ENCODE measurements around the gene FOXN3.

FOXN3 gene

DNA sequence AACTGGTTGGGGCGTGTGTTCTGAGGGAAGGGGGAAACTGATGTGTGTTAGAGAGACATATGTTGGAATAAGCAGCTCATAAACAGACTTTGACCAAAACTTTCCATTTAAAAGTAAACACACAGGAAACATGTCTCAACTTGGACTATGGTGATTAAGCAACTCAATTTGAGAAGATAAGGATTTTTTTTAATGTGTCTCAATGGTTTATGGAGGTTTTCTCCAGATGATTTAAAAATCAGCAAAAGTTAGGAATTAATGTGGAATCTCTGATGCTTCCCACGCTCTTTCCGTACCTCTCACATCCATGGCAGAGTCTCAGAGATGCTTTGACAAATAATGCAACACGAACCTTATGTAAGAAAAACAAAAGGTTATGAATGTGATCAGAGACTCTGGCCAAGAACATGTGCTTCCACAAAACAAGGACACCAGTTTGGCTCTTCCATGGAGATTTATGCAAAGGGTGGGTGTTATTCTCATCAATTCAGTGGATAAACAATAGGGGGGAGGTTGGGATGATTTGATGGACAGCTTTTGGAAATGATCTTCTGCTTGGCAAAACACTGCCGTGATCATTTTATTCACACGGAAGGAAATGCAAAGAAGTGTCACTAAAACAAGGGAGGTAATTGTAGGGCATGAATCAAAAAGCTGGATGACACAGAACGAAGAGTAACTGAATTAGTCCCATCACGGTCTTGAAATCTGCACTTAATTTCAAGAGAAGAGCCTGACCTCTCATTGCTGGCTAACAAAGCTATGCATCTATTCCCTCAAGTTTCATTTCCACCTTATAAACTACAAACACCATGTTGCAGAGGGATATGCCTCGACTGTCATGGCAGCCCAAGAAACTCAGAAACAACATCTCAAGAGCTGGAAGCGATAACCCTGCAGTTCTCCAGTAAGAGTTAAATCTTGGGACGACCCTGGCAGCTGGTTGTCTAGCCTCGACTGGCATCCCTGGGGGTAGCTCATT lies 76.5 kb downstream of the FOXN3 start:
- Histone ChIP-seq H3K27me3 (no peaks in the 10 kb centered on the region), H3K4me1 (peaks cover 0 to 59% (median 27%) of the 10 kb centered on the region in 4 donors), H3K36me3 (no peaks in the 10 kb centered on the region), H3K9me3 (no peaks in the 10 kb centered on the region), H3K27ac (no peak overlapping the region), H3K4me3 (no peak overlapping the region)
- DNase-seq: no peak
- TF ChIP-seq, protein P1, sequence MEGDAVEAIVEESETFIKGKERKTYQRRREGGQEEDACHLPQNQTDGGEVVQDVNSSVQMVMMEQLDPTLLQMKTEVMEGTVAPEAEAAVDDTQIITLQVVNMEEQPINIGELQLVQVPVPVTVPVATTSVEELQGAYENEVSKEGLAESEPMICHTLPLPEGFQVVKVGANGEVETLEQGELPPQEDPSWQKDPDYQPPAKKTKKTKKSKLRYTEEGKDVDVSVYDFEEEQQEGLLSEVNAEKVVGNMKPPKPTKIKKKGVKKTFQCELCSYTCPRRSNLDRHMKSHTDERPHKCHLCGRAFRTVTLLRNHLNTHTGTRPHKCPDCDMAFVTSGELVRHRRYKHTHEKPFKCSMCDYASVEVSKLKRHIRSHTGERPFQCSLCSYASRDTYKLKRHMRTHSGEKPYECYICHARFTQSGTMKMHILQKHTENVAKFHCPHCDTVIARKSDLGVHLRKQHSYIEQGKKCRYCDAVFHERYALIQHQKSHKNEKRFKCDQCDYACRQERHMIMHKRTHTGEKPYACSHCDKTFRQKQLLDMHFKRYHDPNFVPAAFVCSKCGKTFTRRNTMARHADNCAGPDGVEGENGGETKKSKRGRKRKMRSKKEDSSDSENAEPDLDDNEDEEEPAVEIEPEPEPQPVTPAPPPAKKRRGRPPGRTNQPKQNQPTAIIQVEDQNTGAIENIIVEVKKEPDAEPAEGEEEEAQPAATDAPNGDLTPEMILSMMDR (IDR thresholded peaks at IDR 0.05): no peak
- intact Hi-C loops (cut with DNase I; ENCODE audit: low total_unique reads): no loop called here

DNA sequence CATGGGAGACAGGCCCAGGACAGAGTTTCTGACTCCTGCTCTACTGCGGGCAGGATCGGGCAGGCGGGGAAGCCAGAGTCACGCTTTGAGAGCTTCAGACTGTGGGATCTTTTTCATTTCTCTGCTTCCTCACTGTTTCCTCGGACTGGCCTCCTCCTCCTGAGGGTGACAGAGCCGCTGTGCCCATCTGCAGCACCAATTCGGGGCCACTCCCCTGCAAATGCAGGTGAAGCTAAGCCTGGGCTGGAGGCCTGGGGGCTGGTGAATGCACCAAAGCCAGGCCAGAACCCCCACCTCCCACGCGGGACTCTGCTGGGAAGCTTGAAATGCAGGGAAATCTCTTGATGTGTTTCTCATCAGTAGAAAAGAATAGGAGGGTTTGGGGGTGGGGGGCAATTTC lies 77.5 kb downstream of the FOXN3 start:
- peak overlapping the region; percentile 5 to 47 for H3K27ac ChIP-seq
- intact Hi-C loops (cut with DNase I; ENCODE audit: low total_unique reads): no loop called here
- TF ChIP-seq, protein P1 (IDR thresholded peaks at IDR 0.05): no peak

DNA sequence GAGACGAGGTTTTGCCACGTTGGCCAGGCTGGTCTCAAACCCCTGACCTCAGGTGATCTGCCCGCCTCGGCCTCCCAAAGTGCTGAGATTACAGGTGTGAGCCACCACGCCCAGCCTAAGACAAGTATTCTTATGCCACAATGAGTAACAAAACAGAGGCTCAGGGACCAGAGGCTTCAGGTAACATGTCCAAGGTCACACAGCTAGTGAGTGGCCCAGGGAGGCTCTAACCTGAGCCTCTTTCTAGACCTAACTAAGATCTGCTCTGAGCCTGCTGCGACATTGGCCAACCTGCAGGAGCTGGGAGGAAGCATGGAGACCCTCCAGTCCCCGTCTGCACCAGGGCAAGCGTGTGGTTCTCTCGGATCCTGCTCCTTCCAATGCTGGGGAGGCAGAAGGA lies 77.9 kb downstream of the FOXN3 start:
- TF ChIP-seq, protein P1 (IDR thresholded peaks at IDR 0.05): no peak
- peaks cover 0 to 56% (median 24%) of the 10 kb centered on the region in 4 donors for H3K4me1 ChIP-seq
- intact Hi-C loops (cut with DNase I; ENCODE audit: low total_unique reads): no loop called here
- no peak overlapping the region for H3K4me3 ChIP-seq
- H3K27me3 ChIP-seq: no peaks in the 10 kb centered on the region
- no peak for DNase-seq
- peak overlapping the region; percentile 5 to 47 for H3K27ac ChIP-seq
- H3K9me3 ChIP-seq: no peaks in the 10 kb centered on the region
- no peaks in the 10 kb centered on the region for H3K36me3 ChIP-seq

More for the DNA sequence above, 77.5 kb downstream of the FOXN3 start:
- Histone ChIP-seq H3K9me3 (no peaks in the 10 kb centered on the region), H3K4me3 (no peak overlapping the region), H3K36me3 (no peaks in the 10 kb centered on the region), H3K27me3 (no peaks in the 10 kb centered on the region), H3K4me1 (peaks cover 0 to 59% (median 26%) of the 10 kb centered on the region in 4 donors)
- no peak for DNase-seq

DNA sequence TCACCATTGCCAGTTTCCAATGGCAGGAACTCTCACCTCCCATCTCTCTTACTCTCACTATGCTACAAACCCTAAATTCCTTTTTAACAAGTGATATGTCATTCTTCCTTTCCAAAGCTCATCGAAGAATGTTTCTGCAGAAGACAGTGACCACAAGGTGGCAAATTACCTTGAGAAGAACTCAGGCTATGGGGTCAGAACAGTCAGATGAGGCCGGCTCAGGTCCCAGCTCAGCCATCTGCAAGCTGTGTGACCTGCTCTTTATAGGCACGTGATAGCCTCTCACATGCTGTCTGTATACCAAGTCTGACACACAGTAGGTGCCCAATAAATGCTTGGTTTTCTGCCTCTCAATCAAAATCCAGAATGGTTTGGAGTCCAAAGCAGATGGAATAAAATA lies 80.7 kb downstream of the FOXN3 start:
- Histone ChIP-seq H3K27ac (no peak overlapping the region), H3K36me3 (no peaks in the 10 kb centered on the region), H3K9me3 (no peaks in the 10 kb centered on the region), H3K27me3 (no peaks in the 10 kb centered on the region), H3K4me1 (peaks cover 0 to 48% (median 24%) of the 10 kb centered on the region in 4 donors), H3K4me3 (no peak overlapping the region)
- intact Hi-C loops (cut with DNase I; ENCODE audit: low total_unique reads): no loop called here
- TF ChIP-seq, protein P1 (IDR thresholded peaks at IDR 0.05): no peak
- no peak for DNase-seq

DNA sequence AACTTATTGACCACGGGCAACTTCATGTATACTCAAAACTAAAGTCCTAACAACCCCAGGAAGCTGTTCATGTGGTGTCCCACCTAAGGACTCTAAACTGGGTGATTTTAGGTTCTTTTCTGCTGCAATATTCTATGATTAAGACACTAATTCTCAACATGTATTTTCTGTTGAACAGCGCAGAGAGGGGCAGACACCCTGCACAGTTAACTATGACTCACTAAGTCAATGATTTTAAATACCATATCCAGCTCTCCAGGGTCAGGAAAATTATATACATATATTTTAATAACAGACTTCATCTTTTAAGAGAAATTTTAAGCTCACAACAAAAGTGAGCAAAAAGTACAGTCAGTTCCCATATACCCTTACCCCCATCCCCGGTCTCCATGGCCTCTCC lies 85.0 kb downstream of the FOXN3 start:
- no peak overlapping the region for H3K4me3 ChIP-seq
- no peaks in the 10 kb centered on the region for H3K36me3 ChIP-seq
- intact Hi-C loops (cut with DNase I; ENCODE audit: low total_unique reads): no loop called here
- H3K9me3 ChIP-seq: no peaks in the 10 kb centered on the region
- no peak for DNase-seq
- peaks cover 0 to 41% (median 13%) of the 10 kb centered on the region in 4 donors for H3K4me1 ChIP-seq
- no peaks in the 10 kb centered on the region for H3K27me3 ChIP-seq
- H3K27ac ChIP-seq: no peak overlapping the region
- TF ChIP-seq, protein P1 (IDR thresholded peaks at IDR 0.05): no peak
